Spinal cord (tissue), 10 donors: ENCODE results near the gene NODAL. TPM values are rescaled to one million over a fixed set of nuclear protein-coding genes. Genes with fewer than 3 reads are reported as not detected.

ENCODE experiments used
- DNase-seq, 6 donors: peaks; one replicate each; pipeline versions ENCODE4 v3.0.0 to v3.0.0-alpha.2; 2013 to 2015; ENCODE audit warnings: low spot score in 6 of 6, low read depth in 4 of 6
- H3K27ac ChIP-seq: one replicate; pipeline ENCODE4 v1.5.1; 2013; ENCODE audit warnings: low read depth, low read length, control low read depth
- H3K27me3 ChIP-seq: one replicate; pipeline ENCODE4 v1.6.1; 2013; ENCODE audit warnings: low read length; ENCODE audit not compliant: control insufficient read depth, insufficient read depth
- H3K36me3 ChIP-seq: one replicate; pipeline ENCODE4 v1.6.1; 2013; ENCODE audit warnings: low read length; ENCODE audit not compliant: control insufficient read depth, insufficient read depth
- H3K4me1 ChIP-seq: one replicate; pipeline ENCODE4 v1.6.1; 2013; ENCODE audit warnings: low read length; ENCODE audit not compliant: control insufficient read depth, insufficient read depth
- H3K4me3 ChIP-seq: one replicate; pipeline ENCODE4 v1.5.1; 2013; ENCODE audit warnings: low read depth, low read length, control low read depth
- H3K9me3 ChIP-seq: one replicate; pipeline ENCODE4 v1.6.1; 2013; ENCODE audit warnings: low read length; ENCODE audit not compliant: control insufficient read depth, insufficient read depth
- WGBS: methylation state at CpG from one replicate; pipeline ENCODE4 v1.1.5; 2013; ENCODE audit warnings: missing lambda C conversion rate; ENCODE audit not compliant: insufficient coverage; 5-methylcytosine and 5-hydroxymethylcytosine counted together
- polyA plus RNA-seq, 2 donors: library from polyadenylated mRNA; unstranded; fragments of 120-200 nt; gene quantifications; one replicate each; pipeline ENCODE4 v1.2.1, GENCODE V29; 2013; ENCODE audit not compliant: insufficient read length in 2 of 2
- total RNA-seq, 2 donors: library from RNA; depleted of rRNA in 1 of 2; stranded (reverse); fragments of 120-200 nt in 1 of 2; fragments of >200 nt in 1 of 2; gene quantifications; one replicate each; pipeline versions ENCODE4 v1.2.3 to v1.2.4, GENCODE V29; 2013 to 2014
- donor health status: healthy.

Gene NODAL
- total and polyA plus RNA-seq, 4 donors: 2.1 to 3.1 (median 2.4) TPM

- no peak overlapping the region for H3K4me3 ChIP-seq
Measured at GRCh38 chr10:70418713-70419112, 22.8 kb downstream of the NODAL start.

GRCh38 chr10:70418229-70418628, 23.3 kb downstream of the NODAL start:
- Histone ChIP-seq H3K27me3 (no peaks in the 10 kb centered on the region), H3K9me3 (no peaks in the 10 kb centered on the region), H3K36me3 (peaks cover 30% of the 10 kb centered on the region), H3K4me1 (no peaks in the 10 kb centered on the region), H3K4me3 (no peak overlapping the region), H3K27ac (no peak overlapping the region)
- no CpG with 5 or more reads among the region's 1 CpG for WGBS
- no peak for DNase-seq

More at GRCh38 chr10:70418713-70419112, 22.8 kb downstream of the NODAL start:
- WGBS: 100% methylated on average over 2 of the region's 3 CpGs
- no peak overlapping the region for H3K27ac ChIP-seq
- no peaks in the 10 kb centered on the region for H3K9me3 ChIP-seq
- H3K36me3 ChIP-seq: peaks cover 31% of the 10 kb centered on the region
- no peaks in the 10 kb centered on the region for H3K27me3 ChIP-seq
- H3K4me1 ChIP-seq: no peaks in the 10 kb centered on the region
- DNase-seq: no peak

- Histone ChIP-seq H3K27me3 (no peaks in the 10 kb centered on the region), H3K36me3 (peaks cover 23% of the 10 kb centered on the region), H3K27ac (no peak overlapping the region), H3K9me3 (no peaks in the 10 kb centered on the region), H3K4me1 (no peaks in the 10 kb centered on the region), H3K4me3 (no peak overlapping the region)
- no CpG with 5 or more reads among the region's 1 CpG for WGBS
- no peak for DNase-seq
Measured at GRCh38 chr10:70417568-70417967, 23.9 kb downstream of the NODAL start.

- H3K36me3 ChIP-seq: peaks cover 2% of the 10 kb centered on the region
- WGBS: no CpG with 5 or more reads among the region's 4 CpGs
- no peak for DNase-seq
- H3K4me1 ChIP-seq: peaks cover 5% of the 10 kb centered on the region
- no peak overlapping the region for H3K4me3 ChIP-seq
- H3K9me3 ChIP-seq: no peaks in the 10 kb centered on the region
- H3K27ac ChIP-seq: no peak overlapping the region
- no peaks in the 10 kb centered on the region for H3K27me3 ChIP-seq
Measured at GRCh38 chr10:70412356-70412755, 29.1 kb downstream of the NODAL start.

GRCh38 chr10:70410608-70411007, 30.9 kb downstream of the NODAL start:
- Histone ChIP-seq H3K36me3 (peaks cover 2% of the 10 kb centered on the region), H3K4me1 (peaks cover 14% of the 10 kb centered on the region)

GRCh38 chr10:70409772-70410171, 31.7 kb downstream of the NODAL start:
- peaks cover 2% of the 10 kb centered on the region for H3K36me3 ChIP-seq
- peaks cover 22% of the 10 kb centered on the region for H3K4me1 ChIP-seq
- no peaks in the 10 kb centered on the region for H3K27me3 ChIP-seq
- no peak overlapping the region for H3K4me3 ChIP-seq
- no CpG with 5 or more reads among the region's 3 CpGs for WGBS
- DNase-seq: no peak
- no peak overlapping the region for H3K27ac ChIP-seq
- no peaks in the 10 kb centered on the region for H3K9me3 ChIP-seq

More at GRCh38 chr10:70410608-70411007, 30.9 kb downstream of the NODAL start:
- WGBS: no CpG with 5 or more reads among the region's 1 CpG
- Histone ChIP-seq H3K9me3 (no peaks in the 10 kb centered on the region), H3K27me3 (no peaks in the 10 kb centered on the region), H3K27ac (no peak overlapping the region), H3K4me3 (no peak overlapping the region)
- no peak for DNase-seq

GRCh38 chr10:70405037-70405824, 36.2 kb downstream of the NODAL start:
- Histone ChIP-seq H3K36me3 (peaks cover 2% of the 10 kb centered on the region), H3K27me3 (no peaks in the 10 kb centered on the region), H3K9me3 (no peaks in the 10 kb centered on the region), H3K4me3 (peak overlapping the region; percentile 85), H3K27ac (peak overlapping the region; percentile 96), H3K4me1 (peaks cover 21% of the 10 kb centered on the region)
- under 1% methylated on average over 15 of the region's 18 CpGs for WGBS
- DNase-seq: peak in 4 of 6 donors; percentile 47 to 82 (median 60)

GRCh38 chr10:70404787-70405036, 36.8 kb downstream of the NODAL start:
- Histone ChIP-seq H3K9me3 (no peaks in the 10 kb centered on the region), H3K36me3 (peaks cover 2% of the 10 kb centered on the region), H3K4me1 (peaks cover 21% of the 10 kb centered on the region), H3K27ac (peak overlapping the region; percentile 96), H3K4me3 (peak overlapping the region; percentile 85), H3K27me3 (no peaks in the 10 kb centered on the region)
- DNase-seq: peak in 3 of 6 donors; percentile 25 to 72 (median 69)
- WGBS: 0% methylated on average over 9 of the region's 11 CpGs

- Histone ChIP-seq H3K4me3 (peak within 1 kb of the TSS; percentile 85), H3K36me3 (peaks cover 2% of the 10 kb centered on the region), H3K27ac (peak within 1 kb of the TSS; percentile 96), H3K9me3 (no peaks in the 10 kb centered on the region), H3K27me3 (no peaks in the 10 kb centered on the region), H3K4me1 (peaks cover 21% of the 10 kb centered on the region)
- under 1% methylated on average over 103 of the region's 103 CpGs for WGBS
- DNase-seq: peak; percentile 86 to 99 (median 94)
Measured at GRCh38 chr10:70404036-70404786, 37.3 kb downstream of the NODAL start, which contains the start of gene EIF4EBP2. EIF4EBP2 (plus strand) TSS chr10:70404145; CDS start chr10:70404402, 257 bp downstream.
